Naive thymus-derived CD4-positive, alpha-beta T cell (primary cell): ENCODE measurements around the gene STX2. TPM values are rescaled to one million over a fixed set of nuclear protein-coding genes. Genes with fewer than 3 reads are reported as not detected.
A peak's percentile ranks its signal among the peaks of the same experiment; 100 is the strongest.

ENCODE experiments used
- ATAC-seq: fragments of 150-1000 bp; cut with Tn5 transposase; 2 replicates; pipeline ENCODE4 v1.10.0; 2021; ENCODE audit warnings: mild to moderate bottlenecking, moderate library complexity
- CTCF ChIA-PET: fragments of 350-600 bp; sonication (Branson Sonifier 250); formaldehyde crosslinking; loops from one replicate; lab custom pipeline; 2021; ENCODE audit warnings: antibody characterized with exemption; lab: Charles Lee
- POLR2A ChIA-PET: fragments of 350-600 bp; sonication (Branson Sonifier 250); formaldehyde crosslinking; loops from one replicate; lab custom pipeline; 2021; ENCODE audit warnings: antibody characterized with exemption, inconsistent platforms; lab: Charles Lee
- DNase-seq, 9 donors: peaks; one replicate each; pipeline versions ENCODE4 v3.0.0 to v3.0.0-alpha.2; 2020 to 2022; ENCODE audit warnings: mixed read lengths in 1 of 9
- H3K27ac ChIP-seq: one replicate; pipeline ENCODE4 v1.7.0; 2013; ENCODE audit warnings: mild to moderate bottlenecking, low read depth, low read length, moderate library complexity
- H3K27me3 ChIP-seq, 2 donors: one replicate each; pipeline ENCODE4 v1.7.0; 2013; ENCODE audit warnings: low read length in 2 of 2, mild to moderate bottlenecking in 2 of 2, moderate library complexity in 2 of 2; ENCODE audit not compliant: control insufficient read depth in 2 of 2, insufficient read depth in 2 of 2
- H3K36me3 ChIP-seq, 3 experiments: 1 replicate in 2 of 3; 2 replicates in 1 of 3; pipeline ENCODE4 v1.7.0; 2013; ENCODE audit warnings: low read length in 3 of 3, mild to moderate bottlenecking in 3 of 3, moderate library complexity in 1 of 3; ENCODE audit not compliant: insufficient read depth in 3 of 3, control insufficient read depth in 2 of 3
- H3K4me1 ChIP-seq, 2 donors: one replicate each; pipeline ENCODE4 v1.7.0; 2013; ENCODE audit warnings: low read length in 2 of 2, mild to moderate bottlenecking in 2 of 2, moderate library complexity in 1 of 2; ENCODE audit not compliant: control insufficient read depth in 2 of 2, insufficient read depth in 2 of 2
- H3K4me3 ChIP-seq: 2 replicates; pipeline ENCODE4 v1.7.0; 2013; ENCODE audit warnings: mild to moderate bottlenecking, low read length
- H3K9me3 ChIP-seq, 3 experiments: 1 replicate in 2 of 3; 2 replicates in 1 of 3; pipeline ENCODE4 v1.7.0; 2013; ENCODE audit warnings: low read length in 3 of 3; ENCODE audit not compliant: control insufficient read depth in 2 of 3
- H3K27ac Mint-ChIP-seq, 9 donors: one replicate each; pipeline ENCODE4 v1.8.0; 2020 to 2022; ENCODE audit warnings: mixed read lengths in 9 of 9, mild to moderate bottlenecking in 8 of 9, moderate library complexity in 5 of 9, inconsistent platforms in 2 of 9
- H3K27me3 Mint-ChIP-seq, 5 donors: one replicate each; pipeline ENCODE4 v1.8.0; 2021 to 2022; ENCODE audit warnings: mixed read lengths in 5 of 5, mild to moderate bottlenecking in 1 of 5
- H3K36me3 Mint-ChIP-seq, 5 donors: one replicate each; pipeline ENCODE4 v1.8.0; 2020 to 2022; ENCODE audit warnings: mixed read lengths in 5 of 5, mild to moderate bottlenecking in 3 of 5, inconsistent platforms in 1 of 5
- H3K4me1 Mint-ChIP-seq, 7 donors: one replicate each; pipeline ENCODE4 v1.8.0; 2020 to 2022; ENCODE audit warnings: mixed read lengths in 7 of 7, mild to moderate bottlenecking in 3 of 7, inconsistent platforms in 1 of 7
- H3K4me3 Mint-ChIP-seq, 10 donors: one replicate each; pipeline ENCODE4 v1.8.0; 2020 to 2022; ENCODE audit warnings: mild to moderate bottlenecking in 10 of 10, mixed read lengths in 10 of 10, moderate library complexity in 6 of 10, inconsistent platforms in 2 of 10
- H3K9me3 Mint-ChIP-seq, 11 donors: one replicate each; pipeline ENCODE4 v1.8.0; 2020 to 2022; ENCODE audit warnings: mixed read lengths in 11 of 11, mild to moderate bottlenecking in 4 of 11, inconsistent platforms in 1 of 11, moderate library complexity in 1 of 11
- intact Hi-C, 2 donors: fragments of 100-400 bp; cut with micrococcal nuclease; formaldehyde crosslinking; loops; one replicate each; pipeline ENCODE4 v1.15.1; 2023
- polyA plus RNA-seq, 2 donors: library from polyadenylated mRNA; unstranded; fragments of 300-500 nt; fragmentation: Illumina TruSeq; gene quantifications; one replicate each; pipeline ENCODE4 v1.2.3, GENCODE V29; 2021
- total RNA-seq, 6 experiments: library from RNA in 5 of 6; stranded (reverse) in 5 of 6; gene quantifications; 1 replicate in 5 of 6; 2 replicates in 1 of 6; pipeline ENCODE4 v1.2.3 and lab custom pipeline; 2021 to 2026

The STX2 gene
- total and polyA plus RNA-seq, 7 experiments from 2014 or later: 7.6 to 30.3 (median 19.0) TPM

DNA sequence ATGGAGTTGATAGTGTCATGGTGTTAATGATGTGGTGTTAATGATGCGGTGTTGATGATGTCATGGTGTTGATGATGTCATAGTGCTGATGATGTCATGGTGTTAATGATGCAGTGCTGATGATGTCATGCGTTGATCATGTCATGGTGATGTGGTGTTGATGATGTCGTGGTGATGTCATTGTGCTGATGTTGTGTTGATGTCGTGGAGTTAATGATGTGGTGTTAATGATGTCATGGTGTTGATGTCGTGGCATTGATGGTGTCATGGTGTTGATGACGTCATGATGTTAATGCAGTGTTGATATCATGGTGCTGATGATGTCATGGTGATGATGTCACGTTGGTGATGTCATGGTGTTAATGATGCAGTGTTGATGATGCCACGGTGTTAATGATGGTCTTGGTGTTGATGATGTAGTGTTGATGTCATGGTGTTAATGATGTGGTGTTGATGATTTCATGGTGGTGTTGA is 73.8 kb downstream of the STX2 start:
- CTCF ChIA-PET: interaction anchor here (0.6 kb wide), 1 partner anchor 286 kb away, joined by 3 read pairs; no protein-coding TSS in a partner anchor
- Mint-ChIP-seq H3K27ac (no peak overlapping the region), H3K27me3 (peaks cover 0 to 18% (median 4%) of the 10 kb centered on the region in 5 donors), H3K4me1 (peaks cover 5 to 18% (median 12%) of the 10 kb centered on the region in 7 donors), H3K36me3 (no peaks in the 10 kb centered on the region), H3K4me3 (no peak overlapping the region), H3K9me3 (peaks cover 0 to 2% (median 0%) of the 10 kb centered on the region in 11 donors)
- Histone ChIP-seq H3K27me3 (no peaks in the 10 kb centered on the region), H3K9me3 (no peaks in the 10 kb centered on the region), H3K4me1 (peaks cover 0 to 10% of the 10 kb centered on the region in 2 donors), H3K27ac (no peak overlapping the region), H3K4me3 (no peak overlapping the region), H3K36me3 (no peaks in the 10 kb centered on the region)
- intact Hi-C loops: no loop called here
- DNase-seq: no peak
- POLR2A ChIA-PET: no interaction called here
- ATAC-seq: no peak

DNA sequence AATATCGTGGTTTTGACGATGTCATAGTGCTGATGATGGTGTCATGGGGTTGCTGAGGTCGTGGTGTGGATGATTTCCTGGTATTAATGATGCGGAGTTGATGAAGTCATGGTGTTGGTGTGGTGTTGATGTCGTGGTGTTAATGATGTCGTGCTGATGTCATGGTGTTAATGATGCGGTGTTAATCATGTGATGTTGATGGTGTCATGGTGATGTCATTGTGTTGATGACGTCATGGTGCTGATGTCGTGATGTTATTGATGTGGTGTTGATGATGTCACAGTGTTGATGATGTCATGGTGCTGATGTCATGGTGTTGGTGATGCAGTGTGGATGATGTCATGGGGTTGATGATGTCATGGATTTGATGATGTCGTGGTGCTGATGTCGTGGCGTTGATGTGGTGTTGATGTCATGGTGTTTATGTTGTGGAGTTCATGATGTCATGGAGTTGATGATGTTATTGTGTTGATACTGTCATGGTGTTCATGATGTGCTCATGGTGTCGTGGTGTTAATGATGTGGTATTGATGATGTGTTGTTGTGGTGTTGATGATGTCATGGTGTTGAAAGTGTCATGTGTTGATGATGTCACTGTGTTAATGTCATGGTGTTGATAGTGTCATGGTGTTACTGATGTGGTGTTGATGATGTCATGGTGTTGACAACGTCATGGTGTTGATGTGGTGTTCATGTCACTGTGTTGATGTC is 74.4 kb downstream of the STX2 start:
- H3K4me3 Mint-ChIP-seq: no peak overlapping the region
- H3K27me3 Mint-ChIP-seq: peaks cover 0 to 18% (median 4%) of the 10 kb centered on the region in 5 donors
- ChIA-PET CTCF (no interaction called here), POLR2A (no interaction called here)
- peaks cover 5 to 18% (median 12%) of the 10 kb centered on the region in 7 donors for H3K4me1 Mint-ChIP-seq
- no peak overlapping the region for H3K4me3 ChIP-seq
- no peak for ATAC-seq
- intact Hi-C loops: loop anchor here in 1 of 2 donors (5.0 kb wide), 1 partner anchor 108 kb away; the partner anchor contains the start of gene RAN
- H3K9me3 Mint-ChIP-seq: peaks cover 0 to 2% (median 0%) of the 10 kb centered on the region in 11 donors
- no peaks in the 10 kb centered on the region for H3K27me3 ChIP-seq
- peaks cover 0 to 10% of the 10 kb centered on the region in 2 donors for H3K4me1 ChIP-seq
- H3K36me3 Mint-ChIP-seq: no peaks in the 10 kb centered on the region
- no peaks in the 10 kb centered on the region for H3K36me3 ChIP-seq
- H3K9me3 ChIP-seq: no peaks in the 10 kb centered on the region
- H3K27ac Mint-ChIP-seq: no peak overlapping the region
- no peak overlapping the region for H3K27ac ChIP-seq
- DNase-seq: peak in 2 of 9 donors; percentile 18 to 46

DNA sequence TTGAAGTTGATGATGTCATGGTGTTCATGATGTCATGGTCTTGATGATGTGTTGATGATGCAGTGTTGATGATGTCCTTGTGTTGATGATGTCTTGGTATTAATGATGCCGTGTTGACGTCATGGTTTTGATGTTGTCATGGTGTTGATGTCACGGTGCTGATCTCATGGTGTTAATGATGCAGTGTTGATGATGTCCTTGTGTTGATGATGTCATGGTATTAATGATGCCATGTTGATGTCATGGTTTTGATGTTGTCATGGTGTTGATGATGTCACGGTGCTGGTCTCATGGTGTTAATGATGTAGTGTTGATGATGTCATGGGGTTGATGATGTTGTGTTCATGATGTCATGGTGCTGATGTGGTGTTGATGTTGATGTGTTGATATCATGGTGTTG is 75.0 kb downstream of the STX2 start:
- CTCF ChIA-PET: no interaction called here
- no peaks in the 10 kb centered on the region for H3K27me3 ChIP-seq
- POLR2A ChIA-PET: no interaction called here
- Mint-ChIP-seq H3K27me3 (peaks cover 0 to 18% (median 4%) of the 10 kb centered on the region in 5 donors), H3K9me3 (peaks cover 0 to 2% (median 0%) of the 10 kb centered on the region in 11 donors), H3K4me1 (peaks cover 5 to 18% (median 12%) of the 10 kb centered on the region in 7 donors), H3K4me3 (no peak overlapping the region), H3K27ac (no peak overlapping the region), H3K36me3 (no peaks in the 10 kb centered on the region)
- intact Hi-C loops: loop anchor here in 1 of 2 donors (5.0 kb wide), 1 partner anchor 108 kb away; the partner anchor contains the start of gene RAN
- H3K27ac ChIP-seq: no peak overlapping the region
- DNase-seq (no peak), ATAC-seq (no peak)
- H3K4me3 ChIP-seq: no peak overlapping the region
- no peaks in the 10 kb centered on the region for H3K9me3 ChIP-seq
- no peaks in the 10 kb centered on the region for H3K36me3 ChIP-seq
- H3K4me1 ChIP-seq: peaks cover 0 to 10% of the 10 kb centered on the region in 2 donors

DNA sequence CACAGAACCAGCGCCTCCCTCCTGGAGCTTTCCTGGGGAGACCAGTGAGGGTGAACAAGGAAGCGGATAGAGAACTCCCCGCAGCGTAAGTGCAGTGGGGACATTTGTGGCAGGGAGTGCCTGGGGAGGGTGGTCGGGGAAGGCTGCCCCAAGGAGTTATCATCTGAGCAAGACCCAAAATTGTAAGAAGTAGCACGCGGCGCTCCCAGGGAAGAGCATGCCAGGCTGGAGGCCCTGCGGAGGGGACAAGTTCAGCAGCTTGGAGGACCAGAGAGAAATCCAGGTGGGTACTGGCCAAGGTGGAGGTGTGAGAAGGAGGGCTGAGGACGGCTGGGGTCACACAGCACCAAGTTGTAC is 76.8 kb downstream of the STX2 start:
- intact Hi-C loops: loop anchor here in 1 of 2 donors (5.0 kb wide), 1 partner anchor 110 kb away; the partner anchor contains the start of gene RAN
- Mint-ChIP-seq H3K4me1 (peaks cover 5 to 18% (median 12%) of the 10 kb centered on the region in 7 donors), H3K9me3 (peaks cover 0 to 2% (median 0%) of the 10 kb centered on the region in 11 donors), H3K27me3 (peaks cover 0 to 6% (median 0%) of the 10 kb centered on the region in 5 donors), H3K4me3 (peak overlapping the region in 8 of 10 donors; percentile 58 to 77 (median 68)), H3K27ac (peak overlapping the region in 1 of 9 donors; percentile 22), H3K36me3 (no peaks in the 10 kb centered on the region)
- Histone ChIP-seq H3K4me3 (peak overlapping the region; percentile 45), H3K27me3 (no peaks in the 10 kb centered on the region), H3K9me3 (no peaks in the 10 kb centered on the region), H3K4me1 (peaks cover 0 to 10% of the 10 kb centered on the region in 2 donors), H3K27ac (no peak overlapping the region), H3K36me3 (no peaks in the 10 kb centered on the region)
- POLR2A ChIA-PET: no interaction called here
- ATAC-seq (no peak), DNase-seq (no peak)
- CTCF ChIA-PET: interaction anchor here (0.9 to 1.6 kb wide), 2 partner anchors 55 to 370 kb away, joined by 5 to 6 read pairs; no protein-coding TSS in a partner anchor

DNA sequence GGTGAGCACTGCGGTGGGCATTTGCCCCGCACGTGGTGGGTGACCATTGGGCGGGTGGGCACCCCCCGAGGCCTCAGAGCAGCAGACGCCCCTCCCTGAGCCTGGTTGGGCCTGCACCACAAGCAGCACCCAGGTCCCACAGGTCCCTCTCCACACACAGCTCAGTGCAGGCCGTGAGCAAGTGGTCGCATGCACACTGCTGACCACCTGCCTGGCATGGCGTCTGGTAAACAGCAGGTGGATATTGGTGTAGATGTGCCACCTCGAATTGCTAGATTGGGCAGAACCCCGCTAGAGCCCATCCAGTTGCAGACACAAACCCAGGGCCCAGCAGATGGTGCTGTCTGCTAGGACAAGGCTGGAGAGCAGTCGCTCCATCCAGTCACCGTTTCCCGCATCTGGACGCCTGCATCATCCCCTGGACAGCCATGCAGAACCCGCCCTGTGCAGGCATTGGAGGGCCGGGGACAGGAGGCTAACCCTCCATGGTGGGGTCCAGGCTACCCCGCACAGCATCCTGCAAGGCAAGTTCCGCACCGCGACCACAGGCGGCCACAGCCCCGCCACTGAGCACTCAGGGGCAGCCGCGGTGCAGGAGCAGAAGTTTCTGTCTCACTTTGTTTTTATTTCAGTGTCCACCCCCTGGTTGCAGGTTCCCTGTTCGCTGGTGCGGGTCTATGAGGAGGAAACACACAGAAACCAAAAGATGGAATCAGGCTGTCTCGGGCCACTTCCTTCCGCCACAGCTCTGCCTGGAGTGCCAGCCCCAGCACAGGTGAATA is 77.3 kb downstream of the STX2 start:
- H3K4me1 Mint-ChIP-seq: peaks cover 5 to 18% (median 12%) of the 10 kb centered on the region in 7 donors
- H3K4me3 Mint-ChIP-seq: peak overlapping the region; percentile 39 to 77 (median 68)
- Histone ChIP-seq H3K4me1 (peaks cover 0 to 10% of the 10 kb centered on the region in 2 donors), H3K27ac (no peak overlapping the region), H3K27me3 (no peaks in the 10 kb centered on the region), H3K36me3 (no peaks in the 10 kb centered on the region), H3K4me3 (peak overlapping the region; percentile 45), H3K9me3 (no peaks in the 10 kb centered on the region)
- intact Hi-C loops: loop anchor here (1.0 to 5.0 kb wide), 2 partner anchors 58 to 111 kb away; partner anchors contain the start of gene RAN (in 1 of the 2)
- peak; percentile 68 for ATAC-seq
- ChIA-PET POLR2A (no interaction called here), CTCF (interaction anchor here (0.9 to 1.6 kb wide), 2 partner anchors 56 to 371 kb away, joined by 5 to 6 read pairs; no protein-coding TSS in a partner anchor)
- H3K27ac Mint-ChIP-seq: peak overlapping the region in 1 of 9 donors; percentile 22
- peaks cover 0 to 6% (median 0%) of the 10 kb centered on the region in 5 donors for H3K27me3 Mint-ChIP-seq
- DNase-seq: peak; percentile 21 to 62 (median 41)
- H3K36me3 Mint-ChIP-seq: no peaks in the 10 kb centered on the region
- H3K9me3 Mint-ChIP-seq: peaks cover 0 to 2% (median 0%) of the 10 kb centered on the region in 11 donors

DNA sequence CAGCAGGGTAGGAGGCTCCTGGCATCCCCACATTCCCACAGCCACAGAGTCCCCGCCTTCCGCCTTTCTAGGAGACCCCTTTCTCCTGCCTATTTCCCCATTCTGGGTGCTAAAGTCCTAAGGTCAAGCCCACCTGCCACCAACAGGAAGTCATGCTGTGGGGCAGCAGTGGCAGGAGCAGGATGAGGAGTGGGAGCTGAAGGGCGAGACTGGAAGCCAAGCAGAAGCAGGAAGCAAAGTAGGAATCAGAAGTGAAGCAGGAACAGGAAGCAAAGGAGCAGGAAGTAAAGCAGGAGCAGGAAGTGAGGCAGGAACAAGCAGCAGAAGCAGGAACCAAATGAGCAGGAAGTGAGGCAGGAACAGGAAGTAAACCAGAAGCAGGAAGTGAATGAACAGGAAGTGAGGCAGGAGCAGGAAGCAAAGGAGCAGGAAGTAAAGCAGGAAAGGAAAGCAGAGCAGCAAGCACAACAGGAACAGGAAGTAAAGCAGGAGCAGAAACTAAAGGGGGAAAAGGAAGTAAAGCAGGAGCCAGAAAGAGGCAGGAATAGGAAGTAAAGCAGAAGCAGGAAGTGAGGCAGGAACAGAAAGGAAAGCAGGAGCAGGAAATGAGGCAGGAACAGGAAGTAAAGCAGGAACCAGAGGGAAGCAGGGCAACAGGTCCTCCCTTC is 84.7 kb downstream of the STX2 start:
- no peak for DNase-seq

More for the DNA sequence above, 84.7 kb downstream of the STX2 start:
- H3K4me3 Mint-ChIP-seq: peak overlapping the region in 8 of 10 donors; percentile 12 to 79 (median 51)
- peaks cover 0 to 5% (median 3%) of the 10 kb centered on the region in 5 donors for H3K36me3 Mint-ChIP-seq
- H3K27ac Mint-ChIP-seq: peak overlapping the region; percentile 36 to 93 (median 89)
- Histone ChIP-seq H3K4me1 (peaks cover 0 to 6% of the 10 kb centered on the region in 2 donors), H3K9me3 (peaks cover 3 to 10% (median 5%) of the 10 kb centered on the region in 3 experiments), H3K27ac (peak overlapping the region; percentile 61), H3K4me3 (no peak overlapping the region), H3K36me3 (no peaks in the 10 kb centered on the region), H3K27me3 (no peaks in the 10 kb centered on the region)
- H3K9me3 Mint-ChIP-seq: peaks cover 1 to 21% (median 10%) of the 10 kb centered on the region in 11 donors
- intact Hi-C loops: no loop called here
- no peak for ATAC-seq
- CTCF ChIA-PET: no interaction called here
- H3K27me3 Mint-ChIP-seq: no peaks in the 10 kb centered on the region
- H3K4me1 Mint-ChIP-seq: peaks cover 0 to 17% (median 7%) of the 10 kb centered on the region in 7 donors
- POLR2A ChIA-PET: no interaction called here
